ENCODE data around the gene NQO1.
"Not testable (repeated sequence)": the region's sequence is repeated elsewhere in the genome, so short reads cannot be mapped to it uniquely, and the experiment has no call there.

The NQO1 gene

DNA sequence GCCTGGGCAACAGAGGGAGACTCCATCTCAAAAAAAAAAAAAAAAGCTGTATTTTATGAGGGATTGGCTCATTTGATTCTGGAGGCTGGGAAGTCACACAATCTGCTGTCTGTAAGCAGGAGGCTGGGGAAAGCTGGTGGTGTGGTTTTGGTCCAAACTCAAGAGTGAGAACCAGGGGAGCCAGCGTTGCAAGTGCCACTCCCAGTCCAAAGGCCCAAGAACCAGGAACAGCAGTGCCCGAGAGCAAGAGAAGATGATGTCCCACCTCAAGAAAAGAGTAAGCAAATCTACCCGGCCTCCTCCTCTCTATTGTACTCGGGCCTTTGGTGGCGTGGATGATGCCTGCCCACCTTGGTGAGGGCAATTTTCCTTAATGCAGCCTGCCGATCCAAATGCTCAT, 5.7 kb upstream of the NQO1 start:
- no peaks in the 10 kb centered on the region for H3K9me3 ChIP-seq (ENCODE audit: insufficient read depth, low read depth, low read length)
- no peaks in the 10 kb centered on the region for H3F3A ChIP-seq (ENCODE audit: low read depth)

DNA sequence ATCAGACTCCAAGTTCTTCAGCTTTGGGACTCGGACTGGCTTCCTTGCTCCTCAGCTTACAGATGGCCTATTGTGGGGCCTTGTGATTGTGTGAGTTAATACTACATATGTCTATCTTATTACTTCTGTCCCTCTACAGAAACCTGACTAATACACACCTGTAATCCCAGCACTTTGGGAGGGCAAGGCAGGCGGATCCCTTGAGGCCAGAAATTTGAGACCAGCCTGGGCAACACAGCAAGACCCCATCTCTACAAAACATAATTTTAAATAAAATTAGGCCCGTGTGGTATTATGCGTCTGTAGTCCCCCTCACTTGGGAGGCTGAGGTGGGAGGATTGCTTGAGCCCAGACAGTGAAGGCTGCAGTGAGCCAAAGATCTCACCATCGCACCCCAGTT, 4.9 kb upstream of the NQO1 start:
- not testable (repeated sequence) for H3K9me2 ChIP-seq (replicated peaks; ENCODE audit: low read depth, low read length); H2AFZ ChIP-seq (ENCODE audit: low read length); H3K36me3 ChIP-seq (ENCODE audit: insufficient read depth, low read length); H3F3A ChIP-seq (ENCODE audit: low read depth); H3K9ac ChIP-seq (ENCODE audit: low read depth, low read length, poor library complexity, severe bottlenecking); H3K79me2 ChIP-seq (ENCODE audit: insufficient read depth, low read length); H3K9me3 ChIP-seq (ENCODE audit: insufficient read depth, low read depth, low read length); H4K20me1 ChIP-seq (ENCODE audit: insufficient read depth, low read length, poor library complexity, severe bottlenecking); H3K27me3 ChIP-seq (ENCODE audit: insufficient read depth, low read length, poor library complexity, severe bottlenecking); H3K4me3 ChIP-seq (ENCODE audit: low read length, poor library complexity, severe bottlenecking); H3K4me2 ChIP-seq (ENCODE audit: low read depth, low read length, poor library complexity, severe bottlenecking)
- peaks cover 14% of the 10 kb centered on the region for H3K4me1 ChIP-seq (ENCODE audit: insufficient read depth, low read length, poor library complexity, severe bottlenecking)

More for the DNA sequence above, 5.7 kb upstream of the NQO1 start:
- Histone ChIP-seq H3K36me3 (ENCODE audit: insufficient read depth, low read length) (no peaks in the 10 kb centered on the region), H3K9me2 (replicated peaks; ENCODE audit: low read depth, low read length) (no peaks in the 10 kb centered on the region), H3K9ac (ENCODE audit: low read depth, low read length, poor library complexity, severe bottlenecking) (no peak overlapping the region), H3K4me3 (ENCODE audit: low read length, poor library complexity, severe bottlenecking) (no peak overlapping the region), H4K20me1 (ENCODE audit: insufficient read depth, low read length, poor library complexity, severe bottlenecking) (no peaks in the 10 kb centered on the region), H3K4me1 (ENCODE audit: insufficient read depth, low read length, poor library complexity, severe bottlenecking) (peaks cover 11% of the 10 kb centered on the region), H3K27me3 (ENCODE audit: insufficient read depth, low read length, poor library complexity, severe bottlenecking) (no peaks in the 10 kb centered on the region), H3K4me2 (ENCODE audit: low read depth, low read length, poor library complexity, severe bottlenecking) (no peak overlapping the region), H2AFZ (ENCODE audit: low read length) (no peak overlapping the region), H3K79me2 (ENCODE audit: insufficient read depth, low read length) (no peaks in the 10 kb centered on the region)
- TF ChIP-seq EZH2phosphoT487 (IDR thresholded peaks at IDR 0.05; ENCODE audit: borderline replicate concordance): no peak

GRCh38 chr16:69729030-69729429, 2.7 kb upstream of the NQO1 start:
- not testable (repeated sequence) for H3K4me3 ChIP-seq (ENCODE audit: low read length, poor library complexity, severe bottlenecking); H4K20me1 ChIP-seq (ENCODE audit: insufficient read depth, low read length, poor library complexity, severe bottlenecking); H3K9me2 ChIP-seq (replicated peaks; ENCODE audit: low read depth, low read length); H3K9ac ChIP-seq (ENCODE audit: low read depth, low read length, poor library complexity, severe bottlenecking); H3K27me3 ChIP-seq (ENCODE audit: insufficient read depth, low read length, poor library complexity, severe bottlenecking); H3F3A ChIP-seq (ENCODE audit: low read depth); H3K36me3 ChIP-seq (ENCODE audit: insufficient read depth, low read length); H3K9me3 ChIP-seq (ENCODE audit: insufficient read depth, low read depth, low read length); H2AFZ ChIP-seq (ENCODE audit: low read length); H3K4me2 ChIP-seq (ENCODE audit: low read depth, low read length, poor library complexity, severe bottlenecking); H3K79me2 ChIP-seq (ENCODE audit: insufficient read depth, low read length)
- peaks cover 21% of the 10 kb centered on the region for H3K4me1 ChIP-seq (ENCODE audit: insufficient read depth, low read length, poor library complexity, severe bottlenecking)

DNA sequence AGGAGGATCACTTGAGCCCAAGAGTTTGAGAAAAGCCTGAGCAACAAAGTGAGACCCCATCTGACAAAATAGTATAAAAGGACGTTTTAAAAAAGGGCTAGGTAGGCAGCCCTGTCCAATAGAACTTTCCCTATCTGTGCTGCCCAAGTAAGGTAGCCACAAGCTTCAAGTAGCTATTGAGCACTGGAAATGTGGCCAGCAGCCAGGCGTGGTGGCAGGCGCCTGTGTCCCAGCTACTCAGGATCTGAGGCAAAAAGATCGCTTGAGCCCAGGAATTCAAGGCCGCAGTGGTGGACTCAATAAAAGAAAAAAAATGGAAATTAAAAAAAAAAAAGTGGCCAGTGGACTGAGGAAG, 1.5 kb upstream of the NQO1 start:
- Histone ChIP-seq H3K4me3 (ENCODE audit: low read length, poor library complexity, severe bottlenecking) (no peak overlapping the region), H3K79me2 (ENCODE audit: insufficient read depth, low read length) (no peaks in the 10 kb centered on the region), H3K4me1 (ENCODE audit: insufficient read depth, low read length, poor library complexity, severe bottlenecking) (peaks cover 21% of the 10 kb centered on the region), H3K9me3 (ENCODE audit: insufficient read depth, low read depth, low read length) (no peaks in the 10 kb centered on the region), H3F3A (ENCODE audit: low read depth) (no peaks in the 10 kb centered on the region), H3K9ac (ENCODE audit: low read depth, low read length, poor library complexity, severe bottlenecking) (peak overlapping the region; percentile 67), H4K20me1 (ENCODE audit: insufficient read depth, low read length, poor library complexity, severe bottlenecking) (no peaks in the 10 kb centered on the region), H2AFZ (ENCODE audit: low read length) (no peak overlapping the region), H3K9me2 (replicated peaks; ENCODE audit: low read depth, low read length) (no peaks in the 10 kb centered on the region), H3K36me3 (ENCODE audit: insufficient read depth, low read length) (no peaks in the 10 kb centered on the region), H3K4me2 (ENCODE audit: low read depth, low read length, poor library complexity, severe bottlenecking) (peak overlapping the region; percentile 90), H3K27me3 (ENCODE audit: insufficient read depth, low read length, poor library complexity, severe bottlenecking) (no peaks in the 10 kb centered on the region)
- TF ChIP-seq, protein P1, sequence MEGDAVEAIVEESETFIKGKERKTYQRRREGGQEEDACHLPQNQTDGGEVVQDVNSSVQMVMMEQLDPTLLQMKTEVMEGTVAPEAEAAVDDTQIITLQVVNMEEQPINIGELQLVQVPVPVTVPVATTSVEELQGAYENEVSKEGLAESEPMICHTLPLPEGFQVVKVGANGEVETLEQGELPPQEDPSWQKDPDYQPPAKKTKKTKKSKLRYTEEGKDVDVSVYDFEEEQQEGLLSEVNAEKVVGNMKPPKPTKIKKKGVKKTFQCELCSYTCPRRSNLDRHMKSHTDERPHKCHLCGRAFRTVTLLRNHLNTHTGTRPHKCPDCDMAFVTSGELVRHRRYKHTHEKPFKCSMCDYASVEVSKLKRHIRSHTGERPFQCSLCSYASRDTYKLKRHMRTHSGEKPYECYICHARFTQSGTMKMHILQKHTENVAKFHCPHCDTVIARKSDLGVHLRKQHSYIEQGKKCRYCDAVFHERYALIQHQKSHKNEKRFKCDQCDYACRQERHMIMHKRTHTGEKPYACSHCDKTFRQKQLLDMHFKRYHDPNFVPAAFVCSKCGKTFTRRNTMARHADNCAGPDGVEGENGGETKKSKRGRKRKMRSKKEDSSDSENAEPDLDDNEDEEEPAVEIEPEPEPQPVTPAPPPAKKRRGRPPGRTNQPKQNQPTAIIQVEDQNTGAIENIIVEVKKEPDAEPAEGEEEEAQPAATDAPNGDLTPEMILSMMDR (conservative IDR thresholded peaks at IDR 0.05; ENCODE audit: low read length): no peak
- TF ChIP-seq EZH2phosphoT487 (IDR thresholded peaks at IDR 0.05; ENCODE audit: borderline replicate concordance): no peak
